Activated CD4-positive, alpha-beta T cell treated with anti-CD3 and anti-CD28 coated beads, Interleukin-10, Interleukin-2, amounts not matched to agents 100 ng/mL and 50 ng/mL, durations not matched to agents 16 hours and 8 hours (primary cell): ENCODE results near the gene ANKFN1.
"Not testable (repeated sequence)": the region's sequence is repeated elsewhere in the genome, so short reads cannot be mapped to it uniquely, and the experiment has no call there.

Source experiments
- DNase-seq: peaks from one replicate; pipeline ENCODE4 v3.0.0-alpha.2; 2020

ANKFN1 gene

GRCh38 chr17:56359518-56359917, 206.2 kb downstream of the ANKFN1 start:
- DNase-seq, result no peak

GRCh38 chr17:56367366-56367765, 214.1 kb downstream of the ANKFN1 start:
- DNase-seq, result no peak

GRCh38 chr17:56373981-56374833, 220.9 kb downstream of the ANKFN1 start:
- no peak for DNase-seq

- DNase-seq, result no peak
Measured at GRCh38 chr17:56389356-56389755, 236.1 kb downstream of the ANKFN1 start.

GRCh38 chr17:56392321-56392720, 239.0 kb downstream of the ANKFN1 start:
- no peak for DNase-seq

- no peak for DNase-seq
Measured at GRCh38 chr17:56393156-56393555, 239.9 kb downstream of the ANKFN1 start.

- no peak for DNase-seq
Measured at GRCh38 chr17:56395787-56396186, 242.5 kb downstream of the ANKFN1 start.

GRCh38 chr17:56407086-56407485, 253.8 kb downstream of the ANKFN1 start:
- DNase-seq, result no peak

GRCh38 chr17:56412356-56412755, 259.1 kb downstream of the ANKFN1 start:
- not testable (repeated sequence) for DNase-seq

GRCh38 chr17:56416682-56417351, 263.5 kb downstream of the ANKFN1 start:
- no peak for DNase-seq

GRCh38 chr17:56424005-56424404, 270.7 kb downstream of the ANKFN1 start:
- DNase-seq, result no peak

GRCh38 chr17:56424543-56425044, 271.3 kb downstream of the ANKFN1 start:
- no peak for DNase-seq

- DNase-seq, result no peak
Measured at GRCh38 chr17:56425483-56425882, 272.2 kb downstream of the ANKFN1 start.

- no peak for DNase-seq
Measured at GRCh38 chr17:56426901-56427300, 273.6 kb downstream of the ANKFN1 start.

GRCh38 chr17:56431736-56432135, 278.5 kb downstream of the ANKFN1 start:
- DNase-seq, result no peak

- no peak for DNase-seq
Measured at GRCh38 chr17:56432443-56432842, 279.2 kb downstream of the ANKFN1 start.

GRCh38 chr17:56434610-56435009, 281.3 kb downstream of the ANKFN1 start:
- DNase-seq, result no peak

GRCh38 chr17:56436142-56436541, 282.9 kb downstream of the ANKFN1 start:
- DNase-seq, result no peak

- DNase-seq, result no peak
Measured at GRCh38 chr17:56440419-56440818, 287.1 kb downstream of the ANKFN1 start.

- DNase-seq, result no peak
Measured at GRCh38 chr17:56441308-56441707, 288.0 kb downstream of the ANKFN1 start.

- no peak for DNase-seq
Measured at GRCh38 chr17:56445692-56446411, 292.6 kb downstream of the ANKFN1 start.

- no peak for DNase-seq
Measured at GRCh38 chr17:56447171-56447570, 293.9 kb downstream of the ANKFN1 start.

- DNase-seq, result no peak
Measured at GRCh38 chr17:56448371-56448770, 295.1 kb downstream of the ANKFN1 start.
